WTC11 (cell line): ENCODE results near the gene SLC25A26. TPM values are rescaled to one million over a fixed set of nuclear protein-coding genes. Genes with fewer than 3 reads are reported as not detected.

ENCODE experiments used
- ATAC-seq: fragments of 200-7000 bp; cut with Tn5 transposase; 2 replicates; pipeline ENCODE4 v1.10.0; 2021; ENCODE audit warnings: mild to moderate bottlenecking, moderate library complexity
- CTCF ChIA-PET: fragments of 300-600 bp; sonication (Branson Sonifier 250); formaldehyde crosslinking; loops from one replicate; lab custom pipeline; 2021; ENCODE audit warnings: antibody characterized with exemption; lab: Charles Lee
- POLR2A ChIA-PET: fragments of 350-600 bp; sonication (Branson Sonifier 250); formaldehyde crosslinking; loops from one replicate; lab custom pipeline; 2021; ENCODE audit warnings: antibody characterized with exemption; lab: Charles Lee
- DNase-seq: peaks from one replicate; pipeline ENCODE4 v3.0.0; 2021; ENCODE audit warnings: low spot score
- H3K27ac Mint-ChIP-seq: 2 replicates; pipeline ENCODE4 v1.8.0; 2021; ENCODE audit warnings: mixed read lengths
- H3K27me3 Mint-ChIP-seq: 2 replicates; pipeline ENCODE4 v1.8.0; 2021; ENCODE audit warnings: low read depth, mild to moderate bottlenecking, moderate library complexity, mixed read lengths
- H3K36me3 Mint-ChIP-seq: 2 replicates; pipeline ENCODE4 v1.8.0; 2021; ENCODE audit warnings: mixed read lengths
- H3K4me1 Mint-ChIP-seq: 2 replicates; pipeline ENCODE4 v1.8.0; 2022; ENCODE audit warnings: mixed read lengths
- H3K4me3 Mint-ChIP-seq: 2 replicates; pipeline ENCODE4 v1.8.0; 2021; ENCODE audit warnings: mild to moderate bottlenecking, moderate library complexity, mixed read lengths
- H3K9me3 Mint-ChIP-seq: 2 replicates; pipeline ENCODE4 v1.8.0; 2021; ENCODE audit warnings: mixed read lengths
- ARID4B ChIP-seq: sonication (generic); formaldehyde crosslinking; IDR thresholded peaks from 2 replicates; pipeline ENCODE4 v1.8.0; 2023; ENCODE audit warnings: missing genetic modification reagents, mild to moderate bottlenecking, borderline replicate concordance
- CBFB ChIP-seq: sonication (generic); formaldehyde crosslinking; IDR thresholded peaks from 2 replicates; pipeline ENCODE4 v1.8.1; 2022; ENCODE audit warnings: mild to moderate bottlenecking, low read depth, missing genetic modification reagents
- ELF4 ChIP-seq: sonication (generic); formaldehyde crosslinking; IDR thresholded peaks from 2 replicates; pipeline ENCODE4 v1.8.1; 2022; ENCODE audit warnings: low read depth, mild to moderate bottlenecking, moderate library complexity, missing genetic modification reagents
- ESRRA ChIP-seq: sonication (generic); formaldehyde crosslinking; IDR thresholded peaks from 2 replicates; pipeline ENCODE4 v1.8.1; 2022; ENCODE audit warnings: mild to moderate bottlenecking, missing genetic modification reagents, borderline replicate concordance
- ETV6 ChIP-seq: sonication (generic); formaldehyde crosslinking; IDR thresholded peaks from 2 replicates; pipeline ENCODE4 v1.8.1; 2022; ENCODE audit warnings: mild to moderate bottlenecking, missing genetic modification reagents
- IRF2 ChIP-seq: sonication (generic); formaldehyde crosslinking; IDR thresholded peaks from 2 replicates; pipeline ENCODE4 v1.8.0; 2022; ENCODE audit warnings: low read depth, missing genetic modification reagents, borderline replicate concordance
- MAX ChIP-seq: sonication (generic); formaldehyde crosslinking; IDR thresholded peaks from 2 replicates; pipeline ENCODE4 v1.8.0; 2022; ENCODE audit warnings: mild to moderate bottlenecking, missing genetic modification reagents
- NFATC4 ChIP-seq: fragments of 250-450 bp; sonication (Bioruptor Pico); IDR thresholded peaks from 2 replicates; pipeline ENCODE4 v1.9.0; 2021; ENCODE audit warnings: mild to moderate bottlenecking
- NR2C2 ChIP-seq: sonication (generic); formaldehyde crosslinking; IDR thresholded peaks from 2 replicates; pipeline ENCODE4 v1.8.0; 2022; ENCODE audit warnings: mild to moderate bottlenecking, missing genetic modification reagents
- RORB ChIP-seq: fragments of 250-450 bp; sonication (Bioruptor Pico); IDR thresholded peaks from 2 replicates; pipeline ENCODE4 v1.9.0; 2021; ENCODE audit warnings: mild to moderate bottlenecking
- SMAD3 ChIP-seq: sonication (generic); formaldehyde crosslinking; IDR thresholded peaks from 2 replicates; pipeline ENCODE4 v1.8.0; 2022; ENCODE audit warnings: missing genetic modification reagents, mild to moderate bottlenecking, borderline replicate concordance
- TEAD1 ChIP-seq: sonication (generic); formaldehyde crosslinking; IDR thresholded peaks from 2 replicates; pipeline ENCODE4 v1.8.0; 2022; ENCODE audit warnings: mild to moderate bottlenecking, missing genetic modification reagents
- TEAD4 ChIP-seq: sonication (generic); formaldehyde crosslinking; IDR thresholded peaks from 2 replicates; pipeline ENCODE4 v1.8.0; 2022; ENCODE audit warnings: mild to moderate bottlenecking, missing genetic modification reagents
- ZBTB43 ChIP-seq: sonication (generic); formaldehyde crosslinking; IDR thresholded peaks from 2 replicates; pipeline ENCODE4 v1.8.1; 2023; ENCODE audit warnings: mild to moderate bottlenecking, missing genetic modification reagents
- ZMAT4 ChIP-seq: fragments of 250-450 bp; sonication (Bioruptor Pico); IDR thresholded peaks from 2 replicates; pipeline ENCODE4 v1.9.0; 2021; ENCODE audit warnings: mild to moderate bottlenecking
- ZNF317 ChIP-seq: sonication (generic); formaldehyde crosslinking; IDR thresholded peaks from 2 replicates; pipeline ENCODE4 v1.8.1; 2023; ENCODE audit warnings: low read depth, mild to moderate bottlenecking, moderate library complexity, missing genetic modification reagents, borderline replicate concordance
- total RNA-seq: library from RNA; stranded (reverse); gene quantifications from 3 replicates; pipeline ENCODE4 v1.2.3, GENCODE V29; 2021
- TF ChIP-seq, protein P1 (sequence below): sonication (generic); formaldehyde crosslinking; IDR thresholded peaks from 2 replicates; pipeline ENCODE4 v1.8.1; 2022; ENCODE audit warnings: missing genetic modification reagents, borderline replicate concordance
- TF ChIP-seq, protein P2 (sequence below): sonication (generic); formaldehyde crosslinking; IDR thresholded peaks from 2 replicates; pipeline ENCODE4 v1.8.1; 2022; ENCODE audit warnings: mild to moderate bottlenecking, moderate library complexity, missing genetic modification reagents
- TF ChIP-seq, protein P3 (sequence below): sonication (generic); formaldehyde crosslinking; IDR thresholded peaks from 2 replicates; pipeline ENCODE4 v1.8.1; 2022; ENCODE audit warnings: low read depth, missing genetic modification reagents, borderline replicate concordance

SLC25A26 gene
- total RNA-seq, 1 experiment from 2014 or later = 29.1 TPM

DNA sequence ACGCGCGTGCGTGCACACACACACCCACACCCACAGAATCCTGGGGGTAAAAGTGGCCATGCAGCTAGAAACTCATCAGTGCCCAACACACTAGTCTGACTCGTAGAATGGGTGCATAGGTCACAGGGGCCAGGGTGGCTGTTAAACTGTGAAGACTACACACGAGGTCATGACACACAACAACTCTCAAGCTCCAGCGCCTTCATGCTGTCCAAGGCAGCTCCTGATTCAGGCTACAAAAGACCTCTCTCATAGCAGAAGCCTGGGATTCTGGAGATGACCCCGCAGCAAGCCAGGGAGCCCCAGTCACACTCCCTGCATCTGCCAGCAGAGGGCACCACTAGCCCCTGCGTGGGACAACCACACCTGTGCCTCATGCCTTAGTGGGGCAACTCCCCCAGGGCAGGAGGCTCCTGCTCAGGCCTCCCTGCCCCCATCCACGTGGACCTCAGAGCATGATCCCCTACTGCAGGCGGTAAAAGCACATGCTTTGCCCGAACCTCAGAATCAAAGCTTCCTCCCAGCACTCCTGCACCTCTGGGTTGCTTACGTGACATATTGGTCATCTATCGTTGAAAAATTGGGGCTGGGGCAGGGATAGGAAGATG, 186.9 kb downstream of the SLC25A26 start (continued):
- TF ChIP-seq ZBTB43 (CRISPR knock-in tag) (no peak), ZMAT4 (CRISPR knock-in tag) (no peak), ESRRA (CRISPR knock-in tag) (no peak), ELF4 (CRISPR knock-in tag) (no peak), TEAD4 (CRISPR knock-in tag) (no peak)
- TF ChIP-seq, protein P1, sequence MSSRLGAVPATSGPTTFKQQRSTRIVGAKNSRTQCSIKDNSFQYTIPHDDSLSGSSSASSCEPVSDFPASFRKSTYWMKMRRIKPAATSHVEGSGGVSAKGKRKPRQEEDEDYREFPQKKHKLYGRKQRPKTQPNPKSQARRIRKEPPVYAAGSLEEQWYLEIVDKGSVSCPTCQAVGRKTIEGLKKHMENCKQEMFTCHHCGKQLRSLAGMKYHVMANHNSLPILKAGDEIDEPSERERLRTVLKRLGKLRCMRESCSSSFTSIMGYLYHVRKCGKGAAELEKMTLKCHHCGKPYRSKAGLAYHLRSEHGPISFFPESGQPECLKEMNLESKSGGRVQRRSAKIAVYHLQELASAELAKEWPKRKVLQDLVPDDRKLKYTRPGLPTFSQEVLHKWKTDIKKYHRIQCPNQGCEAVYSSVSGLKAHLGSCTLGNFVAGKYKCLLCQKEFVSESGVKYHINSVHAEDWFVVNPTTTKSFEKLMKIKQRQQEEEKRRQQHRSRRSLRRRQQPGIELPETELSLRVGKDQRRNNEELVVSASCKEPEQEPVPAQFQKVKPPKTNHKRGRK (CRISPR knock-in tag) = no peak

GRCh38 chr3:66409771-66410754, 189.3 kb downstream of the SLC25A26 start:
- ATAC-seq (no peak), DNase-seq (no peak)
- H3K36me3 Mint-ChIP-seq = peaks cover 85% of the 10 kb centered on the region
- CTCF ChIA-PET = interaction anchor here (1.4 to 2.8 kb wide), 4 partner anchors 32 to 393 kb away, joined by 4 to 22 read pairs (median 8); no protein-coding TSS in a partner anchor
- H3K27me3 Mint-ChIP-seq = no peaks in the 10 kb centered on the region
- no peak overlapping the region for H3K27ac Mint-ChIP-seq
- no peak overlapping the region for H3K4me3 Mint-ChIP-seq
- H3K4me1 Mint-ChIP-seq = peaks cover 45% of the 10 kb centered on the region
- TF ChIP-seq, protein P2, sequence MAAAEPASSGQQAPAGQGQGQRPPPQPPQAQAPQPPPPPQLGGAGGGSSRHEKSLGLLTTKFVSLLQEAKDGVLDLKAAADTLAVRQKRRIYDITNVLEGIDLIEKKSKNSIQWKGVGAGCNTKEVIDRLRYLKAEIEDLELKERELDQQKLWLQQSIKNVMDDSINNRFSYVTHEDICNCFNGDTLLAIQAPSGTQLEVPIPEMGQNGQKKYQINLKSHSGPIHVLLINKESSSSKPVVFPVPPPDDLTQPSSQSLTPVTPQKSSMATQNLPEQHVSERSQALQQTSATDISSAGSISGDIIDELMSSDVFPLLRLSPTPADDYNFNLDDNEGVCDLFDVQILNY (CRISPR knock-in tag) = no peak
- TF ChIP-seq SMAD3 (no peak), MAX (no peak), TEAD1 (CRISPR knock-in tag) (no peak), IRF2 (CRISPR knock-in tag) (no peak), NR2C2 (CRISPR knock-in tag) (no peak), ETV6 (CRISPR knock-in tag) (no peak), ARID4B (no peak), NFATC4 (CRISPR knock-in tag) (no peak), ZNF317 (no peak), RORB (CRISPR knock-in tag) (no peak), CBFB (CRISPR knock-in tag) (no peak)
- TF ChIP-seq, protein P3, sequence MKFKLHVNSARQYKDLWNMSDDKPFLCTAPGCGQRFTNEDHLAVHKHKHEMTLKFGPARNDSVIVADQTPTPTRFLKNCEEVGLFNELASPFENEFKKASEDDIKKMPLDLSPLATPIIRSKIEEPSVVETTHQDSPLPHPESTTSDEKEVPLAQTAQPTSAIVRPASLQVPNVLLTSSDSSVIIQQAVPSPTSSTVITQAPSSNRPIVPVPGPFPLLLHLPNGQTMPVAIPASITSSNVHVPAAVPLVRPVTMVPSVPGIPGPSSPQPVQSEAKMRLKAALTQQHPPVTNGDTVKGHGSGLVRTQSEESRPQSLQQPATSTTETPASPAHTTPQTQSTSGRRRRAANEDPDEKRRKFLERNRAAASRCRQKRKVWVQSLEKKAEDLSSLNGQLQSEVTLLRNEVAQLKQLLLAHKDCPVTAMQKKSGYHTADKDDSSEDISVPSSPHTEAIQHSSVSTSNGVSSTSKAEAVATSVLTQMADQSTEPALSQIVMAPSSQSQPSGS (CRISPR knock-in tag) = no peak
- no peaks in the 10 kb centered on the region for H3K9me3 Mint-ChIP-seq
- POLR2A ChIA-PET = interaction anchor here (0.6 to 1.2 kb wide), 2 partner anchors 31 to 32 kb away, joined by 3 read pairs; no protein-coding TSS in a partner anchor
